IMR-90 (cell line): ENCODE results near the gene PGS1. TPM values are rescaled to one million over a fixed set of nuclear protein-coding genes. Genes with fewer than 3 reads are reported as not detected.
A peak's percentile ranks its signal among the peaks of the same experiment; 100 is the strongest.

Experiments used
- ATAC-seq: fragments of 200-7000 bp; cut with Tn5 transposase; 2 replicates; pipeline ENCODE4 v1.9.1; 2020; ENCODE audit warnings: low read depth, mild to moderate bottlenecking, moderate library complexity
- BruUV-seq: library from RNA; stranded (reverse); fragments of 400-500 nt; replicated peaks from 2 replicates; lab custom pipeline; 2021; lab: Mats Ljungman, UMichigan
- CTCF ChIA-PET: fragments of 300-600 bp; formaldehyde crosslinking; extraction: SDS; loops from one replicate; lab custom pipeline; 2021; ENCODE audit warnings: antibody characterized with exemption; lab: Yijun Ruan, JAX
- POLR2A ChIA-PET: fragments of 300-600 bp; sonication (Branson Sonifier 250); formaldehyde crosslinking; loops from one replicate; lab custom pipeline; 2022; ENCODE audit warnings: antibody characterized with exemption; ENCODE audit not compliant: unreplicated experiment; lab: Charles Lee
- DNase-seq: peaks from one replicate; pipeline ENCODE4 v3.0.0; 2013
- H2AFZ ChIP-seq: replicated peaks from 2 replicates; pipeline ENCODE3; 2013; ENCODE audit warnings: low read length, mild to moderate bottlenecking; ENCODE audit not compliant: poor library complexity
- H2AK5ac ChIP-seq: 2 replicates; pipeline ENCODE4 v1.6.1; 2013; ENCODE audit warnings: low read depth, low read length, inconsistent platforms
- H2AK9ac ChIP-seq: replicated peaks from 2 replicates; pipeline ENCODE3; 2013; ENCODE audit warnings: mild to moderate bottlenecking, low read depth, low read length, moderate library complexity; ENCODE audit not compliant: poor library complexity
- H2BK120ac ChIP-seq: 2 replicates; pipeline ENCODE4 v1.6.1; 2013; ENCODE audit warnings: low read depth, low read length, inconsistent platforms
- H2BK15ac ChIP-seq: 3 replicates; pipeline ENCODE4 v1.6.1; 2013; ENCODE audit warnings: low read depth, low read length, inconsistent platforms
- H2BK20ac ChIP-seq: 2 replicates; pipeline ENCODE4 v1.6.1; 2013; ENCODE audit warnings: low read depth, mild to moderate bottlenecking, inconsistent platforms, low read length, moderate library complexity
- H2BK5ac ChIP-seq: 2 replicates; pipeline ENCODE4 v1.6.1; 2013; ENCODE audit warnings: mild to moderate bottlenecking, low read depth, low read length, inconsistent platforms; ENCODE audit not compliant: poor library complexity, severe bottlenecking
- H3K14ac ChIP-seq: replicated peaks from 2 replicates; pipeline ENCODE4 v1.6.1; 2013; ENCODE audit warnings: low read depth, low read length, inconsistent platforms
- H3K18ac ChIP-seq: 2 replicates; pipeline ENCODE4 v1.6.1; 2013; ENCODE audit warnings: low read depth, low read length, control low read depth
- H3K23ac ChIP-seq: 2 replicates; pipeline ENCODE4 v1.6.1; 2013; ENCODE audit warnings: low read depth, low read length, inconsistent platforms
- H3K27ac ChIP-seq: 2 replicates; pipeline ENCODE4 v1.5.1; 2013; ENCODE audit warnings: mild to moderate bottlenecking, control low read depth, low read length; ENCODE audit not compliant: insufficient read depth
- H3K27me3 ChIP-seq: 2 replicates; pipeline ENCODE4 v1.6.1; 2013; ENCODE audit warnings: low read length; ENCODE audit not compliant: control insufficient read depth, insufficient read depth
- H3K36me3 ChIP-seq: 2 replicates; pipeline ENCODE4 v1.6.1; 2013; ENCODE audit warnings: low read length, mixed read lengths; ENCODE audit not compliant: control insufficient read depth, insufficient read depth
- H3K4ac ChIP-seq: 2 replicates; pipeline ENCODE4 v1.6.1; 2013; ENCODE audit warnings: low read depth, low read length, inconsistent platforms
- H3K4me1 ChIP-seq: 2 replicates; pipeline ENCODE4 v1.6.1; 2013; ENCODE audit warnings: low read length, mixed read lengths; ENCODE audit not compliant: control insufficient read depth, insufficient read depth
- H3K4me2 ChIP-seq: 2 replicates; pipeline ENCODE4 v1.6.1; 2013; ENCODE audit warnings: low read depth, mild to moderate bottlenecking, control low read depth, low read length, moderate library complexity
- H3K4me3 ChIP-seq: 2 replicates; pipeline ENCODE4 v1.5.1; 2013; ENCODE audit warnings: low read depth, mild to moderate bottlenecking, control low read depth, low read length, moderate library complexity; ENCODE audit not compliant: insufficient read depth
- H3K56ac ChIP-seq: 2 replicates; pipeline ENCODE4 v1.6.1; 2013; ENCODE audit warnings: low read length, inconsistent platforms; ENCODE audit not compliant: insufficient read depth; ENCODE audit errors: extremely low read depth
- H3K79me1 ChIP-seq, 2 experiments: 2 replicates each; pipeline ENCODE4 v1.6.1; 2013; ENCODE audit warnings: low read length in 2 of 2, inconsistent platforms in 1 of 2, low read depth in 1 of 2
- H3K9ac ChIP-seq: 2 replicates; pipeline ENCODE4 v1.6.1; 2013; ENCODE audit warnings: low read depth, low read length, control low read depth
- H3K9me1 ChIP-seq: 2 replicates; pipeline ENCODE4 v1.6.1; 2013; ENCODE audit warnings: low read length, inconsistent platforms; ENCODE audit not compliant: insufficient read depth
- H3K9me3 ChIP-seq: 2 replicates; pipeline ENCODE4 v1.6.1; 2013; ENCODE audit warnings: low read length; ENCODE audit not compliant: control insufficient read depth, insufficient read depth
- H4K20me1 ChIP-seq: 2 replicates; pipeline ENCODE4 v1.6.1; 2013; ENCODE audit warnings: low read length, inconsistent platforms; ENCODE audit not compliant: insufficient read depth
- H4K5ac ChIP-seq: 2 replicates; pipeline ENCODE4 v1.6.1; 2013; ENCODE audit warnings: mild to moderate bottlenecking, low read depth, low read length, control low read depth
- H4K8ac ChIP-seq, 2 experiments: 2 replicates each; pipeline ENCODE4 v1.6.1; 2013; ENCODE audit warnings: low read depth in 2 of 2, low read length in 2 of 2, control low read depth in 1 of 2, inconsistent platforms in 1 of 2
- H4K91ac ChIP-seq: 2 replicates; pipeline ENCODE4 v1.6.1; 2013; ENCODE audit warnings: low read depth, low read length, inconsistent platforms; ENCODE audit not compliant: insufficient read depth
- CHD1 ChIP-seq: IDR thresholded peaks from 2 replicates; pipeline ENCODE4 v1.6.1; 2012; ENCODE audit warnings: low read depth, low read length, improper control_type of control experiment
- FOS ChIP-seq: fragments of 150-350 bp; IDR thresholded peaks from 2 replicates; pipeline ENCODE4 v1.6.1; 2016; ENCODE audit warnings: low read depth, low read length
- MAFK ChIP-seq: IDR thresholded peaks from 2 replicates; pipeline ENCODE4 v1.6.1; 2012; ENCODE audit warnings: low read depth, low read length, improper control_type of control experiment
- MAZ ChIP-seq: IDR thresholded peaks from 2 replicates; pipeline ENCODE4 v1.6.1; 2012; ENCODE audit warnings: low read depth, mild to moderate bottlenecking, low read length, improper control_type of control experiment, moderate library complexity, borderline replicate concordance
- MXI1 ChIP-seq: IDR thresholded peaks from 2 replicates; pipeline ENCODE4 v1.6.1; 2012; ENCODE audit warnings: low read depth, mild to moderate bottlenecking, low read length, moderate library complexity, borderline replicate concordance
- NFE2L2 ChIP-seq: fragments of 150-350 bp; IDR thresholded peaks from 2 replicates; pipeline ENCODE4 v1.6.1; 2016; ENCODE audit warnings: low read depth, mild to moderate bottlenecking, low read length
- POLR2A ChIP-seq: IDR thresholded peaks from 2 replicates; pipeline ENCODE4 v1.6.1; 2012; ENCODE audit warnings: mild to moderate bottlenecking, low read depth, low read length
- RAD21 ChIP-seq: IDR thresholded peaks from 2 replicates; pipeline ENCODE4 v1.6.1; 2012; ENCODE audit warnings: low read length, improper control_type of control experiment
- RCOR1 ChIP-seq: IDR thresholded peaks from 2 replicates; pipeline ENCODE4 v1.6.1; 2012; ENCODE audit warnings: mild to moderate bottlenecking, low read length, improper control_type of control experiment; ENCODE audit not compliant: insufficient replicate concordance
- WGBS, 2 experiments: methylation state at CpG; one replicate each; pipeline versions ENCODE4 v1.1.5 to v1.1.7; 2013; ENCODE audit warnings: missing lambda C conversion rate in 2 of 2; ENCODE audit not compliant: insufficient read length in 1 of 2; ENCODE audit errors: extremely low coverage in 2 of 2; 5-methylcytosine and 5-hydroxymethylcytosine counted together
- dilution Hi-C: fragments of 300-500 bp; cut with HindIII; formaldehyde crosslinking; loops from one replicate; pipeline ENCODE4 v1.14.3; 2018; ENCODE audit warnings: low sequenced_read_pairs; ENCODE audit not compliant: unreplicated experiment
- in situ Hi-C: fragments of 300-500 bp; cut with MboI; formaldehyde crosslinking; loops from 3 replicates; pipeline ENCODE4 v1.14.3; 2019; ENCODE audit warnings: low sequenced_read_pairs, inconsistent platforms, mixed read lengths
- intact Hi-C: fragments of 100-400 bp; cut with micrococcal nuclease; formaldehyde crosslinking; loops from 2 replicates; pipeline ENCODE4 v1.10.0; 2022
- polyA plus RNA-seq, 3 experiments: library from polyadenylated mRNA; depleted of rRNA; stranded (reverse); fragments of >200 nt; gene quantifications; 2 replicates each; pipeline ENCODE4 v1.2.3, GENCODE V29; 2012; ENCODE audit warnings: low replicate concordance in 1 of 3
- total RNA-seq: library from RNA; depleted of rRNA; stranded (reverse); fragments of >200 nt; gene quantifications from 2 replicates; pipeline ENCODE4 v1.2.3, GENCODE V29; 2012
- TF ChIP-seq, protein P1 (sequence below): fragments of 150-350 bp; IDR thresholded peaks from 2 replicates; pipeline ENCODE4 v1.6.1; 2016; ENCODE audit warnings: low read depth, mild to moderate bottlenecking, low read length, moderate library complexity, borderline replicate concordance

The PGS1 gene
- total and polyA plus RNA-seq, 2 of the 4 experiments (the other 2 are of a cell fraction): 18.5 to 43.2 TPM

DNA sequence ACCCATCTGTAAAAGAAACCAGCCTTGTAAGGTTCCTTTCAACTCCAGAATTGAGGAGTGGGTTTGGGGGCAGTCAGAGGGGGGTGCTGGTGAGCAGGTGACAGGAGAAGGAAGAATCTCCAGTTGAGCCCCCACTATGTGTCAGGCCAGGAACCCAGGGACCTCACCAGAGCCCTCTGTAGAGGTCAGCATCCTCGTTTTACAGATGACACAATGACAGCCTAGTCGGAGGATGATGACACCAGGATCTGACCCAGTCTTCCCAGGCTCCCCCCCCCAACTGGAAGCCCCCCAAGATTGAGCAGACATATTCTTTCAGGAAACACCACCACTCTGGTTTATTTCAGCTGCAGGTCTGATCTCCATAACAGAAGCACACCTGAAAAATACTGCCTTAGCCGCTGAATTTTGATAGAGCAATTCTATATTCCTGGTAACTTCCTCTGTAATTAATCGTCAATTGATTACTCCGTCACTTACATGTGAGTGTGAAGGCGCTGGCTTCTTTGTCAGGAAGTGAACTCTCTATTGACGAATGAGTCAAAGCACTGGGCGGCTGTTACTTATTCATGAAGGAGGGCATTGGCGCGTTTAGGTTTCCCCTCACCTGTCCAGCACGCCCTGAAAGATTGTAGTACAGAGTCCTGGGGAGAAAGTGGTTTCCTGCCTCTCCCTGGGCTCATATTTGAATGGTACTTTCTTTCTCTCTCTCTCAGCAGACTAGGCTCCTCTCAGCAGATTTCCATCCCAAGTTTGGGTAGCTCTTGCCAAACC lies 39.8 kb upstream of the PGS1 start:
- Histone ChIP-seq H3K56ac (no peak overlapping the region), H3K79me1 (peaks cover 0 to 4% of the 10 kb centered on the region in 2 experiments; a peak in 1 of 4 replicates), H3K27me3 (no peaks in the 10 kb centered on the region), H4K91ac (peak overlapping the region; percentile 8; the same call in 1 of the 2 replicates), H3K9me3 (no peaks in the 10 kb centered on the region), H2BK15ac (no peak overlapping the region), H3K4me2 (no peak overlapping the region), H3K36me3 (no peaks in the 10 kb centered on the region), H2AK5ac (peak overlapping the region; percentile 38), H3K14ac (no peak overlapping the region), H2BK5ac (no peak overlapping the region), H4K20me1 (no peaks in the 10 kb centered on the region; the same call in 1 of the 2 replicates), H3K27ac (no peak overlapping the region), H3K23ac (no peak overlapping the region), H3K9me1 (peaks cover 15% of the 10 kb centered on the region), H2AK9ac (peak overlapping the region; percentile 44), H3K4me3 (no peak overlapping the region), H2BK20ac (peak overlapping the region; percentile 29; the same call in 1 of the 2 replicates), H3K18ac (no peak overlapping the region), H4K5ac (no peak overlapping the region), H2BK120ac (0 out of 2 replicates have a peak overlapping the region, but pooled peaks have one; percentile 4), H3K4me1 (peaks cover 32% of the 10 kb centered on the region), H3K4ac (peak overlapping the region; percentile 32; the same call in 1 of the 2 replicates), H3K9ac (no peak overlapping the region), H2AFZ (no peak overlapping the region), H4K8ac (no peak overlapping the region)
- TF ChIP-seq RCOR1 (no peak), MAZ (no peak), MXI1 (no peak), POLR2A (no peak), RAD21 (no peak), NFE2L2 (no peak), MAFK (no peak), FOS (no peak), CHD1 (no peak)
- TF ChIP-seq, protein P1, sequence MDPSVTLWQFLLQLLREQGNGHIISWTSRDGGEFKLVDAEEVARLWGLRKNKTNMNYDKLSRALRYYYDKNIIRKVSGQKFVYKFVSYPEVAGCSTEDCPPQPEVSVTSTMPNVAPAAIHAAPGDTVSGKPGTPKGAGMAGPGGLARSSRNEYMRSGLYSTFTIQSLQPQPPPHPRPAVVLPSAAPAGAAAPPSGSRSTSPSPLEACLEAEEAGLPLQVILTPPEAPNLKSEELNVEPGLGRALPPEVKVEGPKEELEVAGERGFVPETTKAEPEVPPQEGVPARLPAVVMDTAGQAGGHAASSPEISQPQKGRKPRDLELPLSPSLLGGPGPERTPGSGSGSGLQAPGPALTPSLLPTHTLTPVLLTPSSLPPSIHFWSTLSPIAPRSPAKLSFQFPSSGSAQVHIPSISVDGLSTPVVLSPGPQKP: no peak
- dilution Hi-C loops: no loop called here
- WGBS, 2 experiments: 80% methylated on average over 1 of the region's 11 CpGs; no CpG with 5 or more reads in 1 of the 2 experiments
- ChIA-PET CTCF (no interaction called here), POLR2A (interaction anchor here (0.5 kb wide), 1 partner anchor 24 kb away, joined by 28 read pairs; no protein-coding TSS in a partner anchor)
- in situ Hi-C loops: no loop called here
- DNase-seq (no peak), ATAC-seq (no peak)
- no TSS peak for BruUV-seq
- intact Hi-C loops: no loop called here
